Renal cortical epithelial cell (primary cell): Measurements from ENCODE around the gene TSPAN9. TPM values are rescaled to one million over a fixed set of nuclear protein-coding genes. Genes with fewer than 3 reads are reported as not detected.

ENCODE experiments used
- DNase-seq: peaks from one replicate; pipeline ENCODE4 v3.0.0-alpha.2; 2011; ENCODE audit warnings: low read depth
- total RNA-seq: library from RNA; depleted of rRNA; stranded (reverse); fragments of >200 nt; gene quantifications from 2 replicates; pipeline ENCODE4 v1.2.3, GENCODE V29; 2014

TSPAN9 gene
- total RNA-seq, 1 donor from 2014 or later: 91.3 TPM

GRCh38 chr12:3205742-3206519 lies 128.8 kb downstream of the TSPAN9 start:
- peak; percentile 56 for DNase-seq

- DNase-seq: no peak
Observed at GRCh38 chr12:3206536-3207072, 129.4 kb downstream of the TSPAN9 start.

GRCh38 chr12:3207175-3207574 lies 130.0 kb downstream of the TSPAN9 start:
- DNase-seq: no peak

- peak; percentile 21 for DNase-seq
Observed at GRCh38 chr12:3207858-3208257, 130.7 kb downstream of the TSPAN9 start.

DNA sequence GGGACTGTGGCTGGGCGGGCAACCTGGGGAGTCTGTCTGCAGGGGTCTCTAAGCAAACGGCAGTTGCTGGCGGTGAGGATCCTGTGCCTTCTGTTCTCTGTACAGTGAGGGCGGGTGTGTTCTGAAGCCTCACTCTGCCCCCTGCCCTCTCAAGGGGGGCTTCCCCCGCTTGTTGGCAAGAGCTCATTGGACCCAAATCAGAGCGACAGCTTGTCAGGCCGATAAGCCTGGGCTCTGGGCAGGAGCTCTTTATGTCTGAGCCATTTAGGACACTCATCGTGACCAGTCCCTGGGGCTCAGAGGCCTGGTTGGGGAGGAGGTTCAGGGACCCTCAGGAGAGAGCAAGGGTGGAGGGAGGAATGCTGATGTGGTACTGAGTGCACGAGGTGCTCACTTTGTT lies 136.0 kb downstream of the TSPAN9 start:
- DNase-seq: no peak

DNA sequence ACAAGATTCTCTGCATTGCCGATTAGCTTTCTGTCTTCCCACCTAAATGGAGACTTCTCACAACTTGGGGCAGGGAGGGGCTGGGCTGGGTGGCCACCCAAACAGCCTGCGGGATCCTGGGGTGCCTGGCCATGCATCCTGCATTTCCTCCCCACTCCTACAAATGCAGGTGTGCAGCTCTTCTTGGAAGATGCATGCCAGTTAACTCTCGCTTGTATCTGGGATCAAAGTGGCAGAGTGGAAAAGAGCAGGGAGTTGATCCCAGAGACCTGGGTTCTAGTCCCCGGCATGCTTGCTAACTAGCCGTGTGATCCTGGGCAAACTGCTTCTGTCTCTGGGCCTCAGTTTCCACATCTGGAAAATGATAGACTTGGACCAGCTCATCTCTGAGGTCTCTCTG lies 136.6 kb downstream of the TSPAN9 start:
- no peak for DNase-seq

DNA sequence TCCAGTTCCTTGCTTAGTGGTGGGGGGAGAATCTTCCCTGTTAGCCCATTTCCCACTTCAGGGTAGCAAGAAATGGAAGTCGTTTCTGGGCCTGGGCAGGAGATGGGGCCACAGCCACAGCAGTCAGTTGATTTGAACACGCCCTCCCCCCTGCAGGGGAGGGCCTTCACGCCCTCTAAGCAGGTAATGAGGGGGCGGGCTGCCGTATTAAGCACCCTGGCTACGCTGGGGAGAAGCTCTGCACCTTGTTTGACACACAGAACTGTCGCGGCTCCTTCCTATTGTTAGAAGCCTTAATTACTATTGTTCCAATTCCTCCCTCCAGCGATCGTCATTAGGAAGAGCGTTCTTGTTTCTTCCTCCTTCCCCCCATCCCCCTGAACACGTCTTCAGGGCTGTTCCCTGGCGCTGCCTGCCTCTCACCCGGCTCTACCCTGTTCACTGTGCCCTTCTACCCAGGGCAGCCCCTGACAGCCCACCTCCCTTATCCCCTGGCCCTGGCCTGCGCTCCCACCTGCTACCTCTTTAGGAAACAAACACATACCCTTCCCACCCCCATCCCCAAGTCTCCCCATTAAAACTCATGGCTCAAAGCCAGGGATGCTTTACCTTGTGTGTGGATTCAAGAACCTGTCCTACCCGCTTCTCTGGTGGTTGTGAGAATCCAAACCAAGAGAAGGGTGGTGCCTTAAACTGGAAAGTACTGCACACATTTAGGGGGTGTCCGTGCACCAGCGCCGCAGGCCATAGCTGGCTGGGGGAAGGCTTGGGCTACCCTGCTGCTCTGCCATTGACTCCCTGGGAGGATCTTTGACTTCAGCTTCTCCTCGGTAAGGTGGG lies 137.6 kb downstream of the TSPAN9 start:
- no peak for DNase-seq

GRCh38 chr12:3215410-3215975 lies 138.3 kb downstream of the TSPAN9 start:
- DNase-seq: no peak

DNA sequence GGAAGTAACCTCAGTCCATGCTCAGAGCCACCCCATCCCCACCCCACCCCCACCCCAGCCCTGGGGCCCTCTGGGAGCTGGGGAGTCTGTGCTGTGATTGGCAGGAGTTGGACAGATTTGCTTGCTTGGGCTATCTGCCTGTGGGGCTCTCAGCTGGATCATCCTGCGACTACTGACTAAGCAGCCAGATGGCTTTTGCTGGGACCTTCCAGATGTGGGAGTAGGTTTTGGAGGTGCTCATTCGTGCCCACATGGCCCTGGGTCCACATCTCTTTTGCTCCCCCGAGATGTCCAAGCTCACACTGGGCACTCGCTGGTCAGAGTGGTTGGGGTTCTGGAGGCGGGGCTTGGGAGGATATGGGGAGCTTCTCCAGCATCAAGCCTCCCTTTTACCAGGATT lies 138.9 kb downstream of the TSPAN9 start:
- no peak for DNase-seq

GRCh38 chr12:3216726-3217682 lies 139.8 kb downstream of the TSPAN9 start:
- peak; percentile 53 for DNase-seq

GRCh38 chr12:3217683-3218079 lies 140.5 kb downstream of the TSPAN9 start:
- no peak for DNase-seq

GRCh38 chr12:3218228-3219171 lies 141.3 kb downstream of the TSPAN9 start:
- DNase-seq: peak; percentile 52

- no peak for DNase-seq
Observed at GRCh38 chr12:3219233-3219632, 142.1 kb downstream of the TSPAN9 start.

DNA sequence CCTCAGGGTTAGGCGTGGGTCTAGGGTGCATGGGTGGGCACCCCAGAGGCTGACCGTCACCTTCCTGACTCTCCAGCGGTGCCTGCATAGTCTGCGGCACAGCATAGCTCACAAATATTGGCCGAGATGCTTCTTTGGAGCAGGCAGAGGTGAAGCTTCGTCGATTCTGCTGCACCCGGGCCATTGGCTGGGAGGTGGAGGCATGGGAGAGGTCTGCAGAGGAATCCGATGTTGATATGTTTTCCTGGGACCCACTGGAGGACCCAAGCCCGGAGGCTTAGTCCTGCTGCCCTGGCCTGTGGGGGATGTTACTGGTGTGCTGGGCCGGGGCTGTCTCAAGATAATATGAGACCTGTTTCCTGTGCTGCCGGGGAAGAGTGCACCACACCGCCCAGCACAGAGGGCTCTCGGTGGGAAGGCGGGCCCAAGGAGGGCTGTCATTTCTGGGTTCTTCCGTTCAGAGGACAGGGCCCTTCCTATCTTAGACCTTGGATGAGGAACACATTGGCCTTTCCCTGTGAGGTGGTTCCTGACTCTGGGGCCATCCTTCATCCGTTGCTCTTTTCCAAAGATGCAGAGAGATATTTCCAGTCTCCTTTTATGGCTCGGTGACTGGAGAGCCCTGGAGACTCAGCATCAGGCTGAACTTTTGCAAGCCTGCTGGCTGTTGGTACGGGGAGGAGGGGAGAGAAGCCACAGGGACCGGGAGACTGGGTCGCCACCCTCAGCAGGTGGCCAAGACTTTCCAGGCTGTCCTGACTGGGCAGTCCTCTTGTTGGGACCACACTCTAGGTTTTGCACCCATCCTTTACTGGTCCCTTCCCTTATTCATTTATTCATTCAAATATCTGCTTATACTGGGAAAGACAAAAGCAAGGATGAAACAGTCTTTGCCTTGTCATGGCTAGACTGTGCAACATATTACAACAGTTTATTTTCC lies 143.5 kb downstream of the TSPAN9 start:
- no peak for DNase-seq

DNA sequence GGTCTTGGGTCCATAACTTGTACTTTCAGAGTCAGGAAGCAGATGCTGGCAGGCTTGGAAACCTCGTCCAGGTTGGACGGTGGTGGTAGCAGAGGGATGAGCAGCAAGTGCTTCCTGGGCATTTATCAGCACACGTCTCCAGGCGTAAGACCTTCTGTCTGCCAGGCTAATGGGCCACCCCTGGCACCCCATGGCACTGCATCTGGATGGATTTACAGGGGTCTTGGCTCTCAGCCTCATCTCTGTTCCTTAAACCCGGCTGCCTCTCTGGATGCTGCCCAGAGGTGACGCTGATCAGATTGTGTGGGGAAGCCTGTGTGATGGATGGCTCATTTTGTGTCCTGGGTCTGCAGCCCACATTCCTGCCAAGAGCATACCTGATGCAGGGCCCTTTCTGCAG lies 145.1 kb downstream of the TSPAN9 start:
- DNase-seq: no peak

- no peak for DNase-seq
Observed at GRCh38 chr12:3222979-3223378, 145.8 kb downstream of the TSPAN9 start.

- no peak for DNase-seq
Observed at GRCh38 chr12:3223601-3224529, 146.7 kb downstream of the TSPAN9 start.

GRCh38 chr12:3224530-3224903 lies 147.3 kb downstream of the TSPAN9 start:
- no peak for DNase-seq
